ENCODE measurements around the gene SYNPR.

SYNPR gene

DNA sequence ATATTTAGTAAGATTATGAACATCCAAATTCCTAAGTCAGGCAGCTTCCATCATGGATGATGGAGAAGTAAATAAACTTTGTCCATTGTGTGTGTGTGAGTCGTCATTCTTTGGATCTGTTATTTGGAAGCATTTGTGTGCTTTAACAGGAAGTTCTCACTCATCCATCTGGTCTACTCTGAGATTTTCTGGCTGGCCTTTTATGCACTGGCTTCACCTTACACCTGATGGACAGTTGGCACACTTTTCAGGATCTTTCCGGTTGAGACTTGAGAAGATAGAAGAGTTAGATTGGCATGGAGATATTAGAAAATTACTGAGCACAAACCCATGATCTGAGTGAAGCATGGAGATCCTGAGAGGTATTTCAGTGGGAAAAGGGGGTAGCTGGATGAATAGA is 12.6 kb downstream of the SYNPR start:
- Histone ChIP-seq H3K4me1 (ENCODE audit: insufficient read depth, low read length, severe bottlenecking) (no peaks in the 10 kb centered on the region), H4K20me1 (ENCODE audit: insufficient read depth, low read length) (no peaks in the 10 kb centered on the region), H3K4me3 (ENCODE audit: low read depth, low read length, poor library complexity, severe bottlenecking) (no peak overlapping the region), H3F3A (ENCODE audit: insufficient read depth, low read length) (no peaks in the 10 kb centered on the region), H3K9me3 (ENCODE audit: low read length) (no peaks in the 10 kb centered on the region), H3K79me2 (ENCODE audit: insufficient read depth, low read length) (no peaks in the 10 kb centered on the region), H3K36me3 (ENCODE audit: insufficient read depth, low read length) (no peaks in the 10 kb centered on the region), H3K27ac (ENCODE audit: low read depth, low read length, poor library complexity, severe bottlenecking) (no peak overlapping the region), H3K9ac (ENCODE audit: low read length) (no peak overlapping the region), H2AFZ (ENCODE audit: low read length) (no peak overlapping the region), H3K9me2 (ENCODE audit: low read depth, low read length) (no peaks in the 10 kb centered on the region), H3K27me3 (ENCODE audit: insufficient read depth, low read length) (no peaks in the 10 kb centered on the region), H3K4me2 (ENCODE audit: low read length) (no peak overlapping the region)
- TF ChIP-seq EZH2 (IDR thresholded peaks at IDR 0.05; ENCODE audit: borderline replicate concordance, low read length): no peak
- TF ChIP-seq, protein P1, sequence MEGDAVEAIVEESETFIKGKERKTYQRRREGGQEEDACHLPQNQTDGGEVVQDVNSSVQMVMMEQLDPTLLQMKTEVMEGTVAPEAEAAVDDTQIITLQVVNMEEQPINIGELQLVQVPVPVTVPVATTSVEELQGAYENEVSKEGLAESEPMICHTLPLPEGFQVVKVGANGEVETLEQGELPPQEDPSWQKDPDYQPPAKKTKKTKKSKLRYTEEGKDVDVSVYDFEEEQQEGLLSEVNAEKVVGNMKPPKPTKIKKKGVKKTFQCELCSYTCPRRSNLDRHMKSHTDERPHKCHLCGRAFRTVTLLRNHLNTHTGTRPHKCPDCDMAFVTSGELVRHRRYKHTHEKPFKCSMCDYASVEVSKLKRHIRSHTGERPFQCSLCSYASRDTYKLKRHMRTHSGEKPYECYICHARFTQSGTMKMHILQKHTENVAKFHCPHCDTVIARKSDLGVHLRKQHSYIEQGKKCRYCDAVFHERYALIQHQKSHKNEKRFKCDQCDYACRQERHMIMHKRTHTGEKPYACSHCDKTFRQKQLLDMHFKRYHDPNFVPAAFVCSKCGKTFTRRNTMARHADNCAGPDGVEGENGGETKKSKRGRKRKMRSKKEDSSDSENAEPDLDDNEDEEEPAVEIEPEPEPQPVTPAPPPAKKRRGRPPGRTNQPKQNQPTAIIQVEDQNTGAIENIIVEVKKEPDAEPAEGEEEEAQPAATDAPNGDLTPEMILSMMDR (IDR thresholded peaks at IDR 0.05; ENCODE audit: low read length): no peak

DNA sequence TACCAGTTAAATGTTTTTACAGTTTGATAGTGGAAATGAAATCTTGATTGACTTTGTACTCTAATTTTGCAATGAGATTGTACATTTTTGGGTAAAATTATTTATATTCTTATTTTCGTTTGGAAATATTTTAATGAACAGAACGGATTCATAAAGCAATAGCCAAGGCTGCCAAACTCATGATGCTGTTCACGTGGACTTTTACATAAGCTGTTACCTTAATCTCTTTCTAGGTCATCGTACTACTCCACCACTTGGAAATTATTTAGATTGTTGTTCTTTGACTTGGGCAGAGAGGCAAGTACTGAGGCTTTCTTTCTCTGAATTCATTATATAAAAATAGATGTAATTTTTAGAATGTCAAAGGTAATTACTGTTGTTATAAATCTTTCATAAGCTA is 16.2 kb downstream of the SYNPR start:
- H2AFZ ChIP-seq (ENCODE audit: low read length): no peak overlapping the region
- no peaks in the 10 kb centered on the region for H3K9me3 ChIP-seq (ENCODE audit: low read length)
- no peak overlapping the region for H3K4me3 ChIP-seq (ENCODE audit: low read depth, low read length, poor library complexity, severe bottlenecking)
- no peaks in the 10 kb centered on the region for H4K20me1 ChIP-seq (ENCODE audit: insufficient read depth, low read length)
- no peaks in the 10 kb centered on the region for H3K36me3 ChIP-seq (ENCODE audit: insufficient read depth, low read length)
- H3K27me3 ChIP-seq (ENCODE audit: insufficient read depth, low read length): no peaks in the 10 kb centered on the region
- TF ChIP-seq, protein P1 (IDR thresholded peaks at IDR 0.05; ENCODE audit: low read length): no peak
- TF ChIP-seq EZH2 (IDR thresholded peaks at IDR 0.05; ENCODE audit: borderline replicate concordance, low read length): no peak
- no peaks in the 10 kb centered on the region for H3K4me1 ChIP-seq (ENCODE audit: insufficient read depth, low read length, severe bottlenecking)
- no peak overlapping the region for H3K27ac ChIP-seq (ENCODE audit: low read depth, low read length, poor library complexity, severe bottlenecking)
- H3F3A ChIP-seq (ENCODE audit: insufficient read depth, low read length): no peaks in the 10 kb centered on the region
- no peaks in the 10 kb centered on the region for H3K79me2 ChIP-seq (ENCODE audit: insufficient read depth, low read length)
- H3K9me2 ChIP-seq (ENCODE audit: low read depth, low read length): no peaks in the 10 kb centered on the region
- H3K9ac ChIP-seq (ENCODE audit: low read length): no peak overlapping the region
- no peak overlapping the region for H3K4me2 ChIP-seq (ENCODE audit: low read length)

DNA sequence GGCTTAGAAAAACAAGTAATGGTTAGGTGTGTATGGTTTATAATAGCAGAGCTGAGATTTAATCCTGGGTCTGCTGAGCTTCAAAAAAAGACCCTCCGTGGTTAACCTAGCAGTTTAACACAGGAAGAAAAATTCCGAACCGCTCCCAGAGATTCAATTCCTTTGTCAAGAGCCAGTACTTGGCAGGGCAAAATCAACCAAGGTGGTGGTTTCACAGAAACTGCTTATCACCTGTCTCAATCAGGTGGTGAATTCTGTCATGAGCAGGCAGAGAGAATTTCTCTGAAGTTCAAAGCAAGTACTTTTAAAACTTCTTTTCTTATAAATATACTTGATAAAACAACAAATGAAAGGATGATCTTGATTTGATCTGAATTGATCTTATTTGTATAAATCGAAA is 17.2 kb downstream of the SYNPR start:
- no peak overlapping the region for H3K4me3 ChIP-seq (ENCODE audit: low read depth, low read length, poor library complexity, severe bottlenecking)
- H3K27ac ChIP-seq (ENCODE audit: low read depth, low read length, poor library complexity, severe bottlenecking): no peak overlapping the region
- no peaks in the 10 kb centered on the region for H3F3A ChIP-seq (ENCODE audit: insufficient read depth, low read length)
- no peak overlapping the region for H2AFZ ChIP-seq (ENCODE audit: low read length)
- no peaks in the 10 kb centered on the region for H3K4me1 ChIP-seq (ENCODE audit: insufficient read depth, low read length, severe bottlenecking)
- no peaks in the 10 kb centered on the region for H3K36me3 ChIP-seq (ENCODE audit: insufficient read depth, low read length)
- H4K20me1 ChIP-seq (ENCODE audit: insufficient read depth, low read length): no peaks in the 10 kb centered on the region
- no peaks in the 10 kb centered on the region for H3K9me3 ChIP-seq (ENCODE audit: low read length)
- H3K79me2 ChIP-seq (ENCODE audit: insufficient read depth, low read length): no peaks in the 10 kb centered on the region
- H3K9me2 ChIP-seq (ENCODE audit: low read depth, low read length): no peaks in the 10 kb centered on the region
- no peak overlapping the region for H3K9ac ChIP-seq (ENCODE audit: low read length)
- no peaks in the 10 kb centered on the region for H3K27me3 ChIP-seq (ENCODE audit: insufficient read depth, low read length)
- H3K4me2 ChIP-seq (ENCODE audit: low read length): no peak overlapping the region
- TF ChIP-seq, protein P1 (IDR thresholded peaks at IDR 0.05; ENCODE audit: low read length): no peak
- TF ChIP-seq EZH2 (IDR thresholded peaks at IDR 0.05; ENCODE audit: borderline replicate concordance, low read length): no peak

Measured in OCI-LY1 (cell line).